GM18505 (cell line): ENCODE measurements around the gene TTC33.

ENCODE experiments used
- ATAC-seq: cut with Tn5 transposase; IDR thresholded peaks from one replicate; pipeline ENCODE4 v1.9.1; 2021; ENCODE audit not compliant: unreplicated experiment
- POLR2A ChIP-seq: IDR thresholded peaks from 4 replicates; pipeline ENCODE4 v1.6.1; 2011; ENCODE audit warnings: borderline replicate concordance; ENCODE audit not compliant: insufficient read depth, insufficient read length; ENCODE audit errors: extremely low read depth

The TTC33 gene

DNA sequence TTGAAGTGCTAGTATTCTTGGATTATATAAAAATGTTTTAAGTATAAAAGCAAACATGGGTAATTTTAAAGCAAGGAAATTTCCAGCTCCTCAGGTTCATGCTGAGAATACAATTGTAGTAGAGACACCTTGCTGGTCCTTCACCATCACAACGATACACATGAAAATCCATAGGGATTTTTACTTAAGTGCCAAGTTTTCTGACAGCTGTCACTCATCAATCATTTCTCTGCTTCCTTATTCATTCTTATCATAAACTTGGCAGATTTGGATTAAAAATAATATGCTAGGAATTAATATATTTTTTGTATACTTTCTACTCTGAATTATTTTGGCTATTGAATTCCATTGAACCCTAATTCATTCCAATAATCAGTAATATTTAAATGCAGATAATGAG, 244.0 kb downstream of the TTC33 start:
- no peak for ATAC-seq
- TF ChIP-seq POLR2A, result no peak

- no peak for TF ChIP-seq POLR2A
- no peak for ATAC-seq
Observed at GRCh38 chr5:40507095-40507494, 248.7 kb downstream of the TTC33 start.

DNA sequence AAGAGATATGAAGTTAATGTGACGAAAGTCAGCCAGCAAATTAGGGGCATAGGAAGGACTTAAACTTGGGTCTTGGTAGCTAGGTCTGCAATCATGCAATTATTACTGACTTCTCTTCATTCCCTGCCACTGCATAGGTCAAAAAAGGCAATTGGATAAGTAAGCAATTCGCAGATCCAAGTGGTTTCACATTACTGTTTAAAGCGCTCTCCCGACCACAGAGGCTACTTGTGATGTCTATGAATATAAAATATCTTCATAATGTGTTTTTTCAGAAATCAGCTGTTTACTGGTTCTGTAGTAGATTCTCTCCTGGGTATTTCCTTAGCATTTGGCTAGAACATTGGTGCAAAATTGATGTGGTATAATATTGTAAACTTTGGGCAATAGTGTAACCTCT, 250.7 kb downstream of the TTC33 start:
- no peak for TF ChIP-seq POLR2A
- no peak for ATAC-seq

DNA sequence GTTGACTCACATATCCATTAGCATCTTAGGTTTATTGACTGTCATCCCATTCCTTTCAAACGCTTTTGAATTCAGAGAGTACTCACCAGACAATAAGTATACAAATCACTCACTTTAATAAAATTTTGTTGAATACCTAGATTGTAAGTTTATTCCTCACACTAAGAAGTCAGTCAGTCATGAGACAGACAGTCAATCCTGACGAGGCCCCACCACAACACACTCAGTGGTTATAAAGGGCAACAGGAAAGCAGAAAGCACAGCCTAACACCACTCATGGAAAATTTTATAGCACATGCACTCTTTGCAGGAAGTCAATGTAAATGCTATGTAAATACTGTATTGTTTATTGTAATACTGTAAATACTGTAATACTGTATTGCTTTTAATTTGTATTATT, 252.3 kb downstream of the TTC33 start:
- ATAC-seq, result no peak
- no peak for TF ChIP-seq POLR2A

- TF ChIP-seq POLR2A, result no peak
- ATAC-seq, result peak; percentile 74
Observed at GRCh38 chr5:40502736-40503135, 253.0 kb downstream of the TTC33 start.

DNA sequence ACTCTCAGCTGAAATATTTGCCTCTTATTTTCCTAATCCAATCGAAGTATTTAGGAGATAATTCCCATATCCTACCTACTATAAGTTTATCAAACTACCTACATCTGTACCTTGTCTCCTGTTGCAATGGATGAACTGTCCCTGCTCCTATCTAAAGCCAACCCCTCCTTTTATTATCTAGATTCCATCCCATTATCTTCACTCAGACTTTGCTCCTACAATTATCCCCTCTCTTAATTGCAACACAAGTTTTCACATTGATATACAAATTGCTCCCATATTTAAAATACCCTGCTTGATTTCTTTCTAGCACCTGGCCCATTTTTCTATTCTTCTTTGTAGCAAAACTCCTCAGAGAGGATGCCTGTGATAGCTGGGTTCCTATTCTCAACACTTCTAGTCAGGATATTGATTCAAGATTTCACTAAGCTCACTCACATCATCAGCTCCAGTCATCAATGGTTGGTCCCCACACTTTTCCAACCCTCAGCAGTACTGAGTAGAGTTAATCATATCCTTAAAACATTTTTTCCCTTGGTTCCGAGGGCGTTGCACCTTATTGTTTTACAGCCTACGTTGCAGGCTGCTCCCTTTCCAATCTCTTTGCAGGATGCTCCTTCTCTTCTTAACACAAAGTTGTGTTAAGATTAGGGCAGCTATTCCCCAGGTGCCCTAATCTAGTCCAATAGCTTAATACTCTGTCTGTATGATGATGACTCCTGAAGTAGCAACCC, 253.9 kb downstream of the TTC33 start:
- no peak for TF ChIP-seq POLR2A
- no peak for ATAC-seq

- no peak for TF ChIP-seq POLR2A
- ATAC-seq, result no peak
Observed at GRCh38 chr5:40499518-40500273, 256.1 kb downstream of the TTC33 start.

DNA sequence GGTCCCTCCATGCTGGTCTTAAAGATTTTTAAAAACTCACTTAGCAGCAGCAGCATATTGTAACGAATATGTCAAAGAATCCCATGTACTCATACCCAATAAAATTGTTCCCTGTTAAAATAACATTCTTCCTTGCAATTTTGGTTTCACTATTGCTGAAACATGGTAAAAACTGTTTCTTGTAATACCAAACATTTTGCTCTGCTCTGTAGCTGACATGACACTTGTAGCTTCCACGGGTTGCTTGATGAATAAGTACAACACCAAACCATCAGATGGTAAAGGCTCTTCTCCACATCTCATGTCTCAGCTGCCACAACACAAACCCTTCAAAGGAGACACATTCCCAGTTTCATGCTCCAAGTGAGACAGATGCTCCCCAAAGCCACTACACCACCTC, 256.8 kb downstream of the TTC33 start:
- no peak for ATAC-seq
- no peak for TF ChIP-seq POLR2A

GRCh38 chr5:40497573-40497972, 258.2 kb downstream of the TTC33 start:
- ATAC-seq, result no peak
- TF ChIP-seq POLR2A, result no peak

- no peak for ATAC-seq
- no peak for TF ChIP-seq POLR2A
Observed at GRCh38 chr5:40495237-40495635, 260.5 kb downstream of the TTC33 start.

GRCh38 chr5:40494631-40495236, 261.0 kb downstream of the TTC33 start:
- no peak for TF ChIP-seq POLR2A
- ATAC-seq, result no peak

- TF ChIP-seq POLR2A, result no peak
- ATAC-seq, result no peak
Observed at GRCh38 chr5:40492056-40492455, 263.7 kb downstream of the TTC33 start.

GRCh38 chr5:40491644-40492043, 264.1 kb downstream of the TTC33 start:
- ATAC-seq, result no peak

More at GRCh38 chr5:40491644-40492043, 264.1 kb downstream of the TTC33 start:
- no peak for TF ChIP-seq POLR2A
